ENCODE data around the gene GNRH2. TPM values are rescaled to one million over a fixed set of nuclear protein-coding genes. Genes with fewer than 3 reads are reported as not detected.

Gene GNRH2
- total RNA-seq, 1 donor from 2014 or later, result 0.53 TPM

GRCh38 chr20:3090565-3090964 is 47.1 kb downstream of the GNRH2 start:
- no peak for DNase-seq (ENCODE audit: low read depth)
- H3K4me3 ChIP-seq (ENCODE audit: low read depth, low read length), result no peak overlapping the region
- no peak for TF ChIP-seq CTCF (IDR thresholded peaks at IDR 0.05; ENCODE audit: insufficient read depth, low read length, severe bottlenecking)
- H3K27me3 ChIP-seq (ENCODE audit: control insufficient read depth, insufficient read depth, low read length), result no peaks in the 10 kb centered on the region
- no peaks in the 10 kb centered on the region for H3K36me3 ChIP-seq (ENCODE audit: control insufficient read depth, insufficient read depth, low read length)
- FAIRE-seq, result no peak

- no peaks in the 10 kb centered on the region for H3K36me3 ChIP-seq (ENCODE audit: control insufficient read depth, insufficient read depth, low read length)
- FAIRE-seq (no peak), DNase-seq (ENCODE audit: low read depth) (no peak)
- H3K4me3 ChIP-seq (ENCODE audit: low read depth, low read length), result peak overlapping the region; percentile 14
- no peak for TF ChIP-seq CTCF (IDR thresholded peaks at IDR 0.05; ENCODE audit: insufficient read depth, low read length, severe bottlenecking)
- no peaks in the 10 kb centered on the region for H3K27me3 ChIP-seq (ENCODE audit: control insufficient read depth, insufficient read depth, low read length)
Measured at GRCh38 chr20:3092611-3093379, 49.4 kb downstream of the GNRH2 start.

- Histone ChIP-seq H3K36me3 (ENCODE audit: control insufficient read depth, insufficient read depth, low read length) (no peaks in the 10 kb centered on the region), H3K4me3 (ENCODE audit: low read depth, low read length) (no peak overlapping the region), H3K27me3 (ENCODE audit: control insufficient read depth, insufficient read depth, low read length) (no peaks in the 10 kb centered on the region)
- DNase-seq (ENCODE audit: low read depth) (no peak), FAIRE-seq (no peak)
- TF ChIP-seq CTCF (IDR thresholded peaks at IDR 0.05; ENCODE audit: insufficient read depth, low read length, severe bottlenecking), result no peak
Measured at GRCh38 chr20:3093861-3094361, 50.5 kb downstream of the GNRH2 start.

GRCh38 chr20:3094848-3095629 is 51.6 kb downstream of the GNRH2 start:
- TF ChIP-seq CTCF (IDR thresholded peaks at IDR 0.05; ENCODE audit: insufficient read depth, low read length, severe bottlenecking), result no peak
- Histone ChIP-seq H3K4me3 (ENCODE audit: low read depth, low read length) (no peak overlapping the region), H3K36me3 (ENCODE audit: control insufficient read depth, insufficient read depth, low read length) (no peaks in the 10 kb centered on the region), H3K27me3 (ENCODE audit: control insufficient read depth, insufficient read depth, low read length) (no peaks in the 10 kb centered on the region)
- DNase-seq (ENCODE audit: low read depth), result peak; percentile 18
- no peak for FAIRE-seq

Other genes starting within 250 kb of the GNRH2 start
- not detected in 2 replicates for gene CPXM1, start 243.0 kb upstream of the GNRH2 start, total RNA-seq
- gene C20orf141, start 228.6 kb upstream of the GNRH2 start, total RNA-seq, result not detected in 2 replicates
- not detected in 2 replicates for gene TMEM239, start 227.3 kb upstream of the GNRH2 start, total RNA-seq
- gene PCED1A, start 203.0 kb upstream of the GNRH2 start, total RNA-seq, result 12.9 and 17.9 TPM in 2 replicates
- 33.2 and 33.4 TPM in 2 replicates for gene VPS16, start 202.9 kb upstream of the GNRH2 start, total RNA-seq
- gene PTPRA, start 170.1 kb upstream of the GNRH2 start, total RNA-seq, result 20.8 and 25.2 TPM in 2 replicates
- 68.0 and 69.5 TPM in 2 replicates for gene MRPS26, start 2.4 kb downstream of the GNRH2 start, total RNA-seq
- gene OXT, start 28.0 kb downstream of the GNRH2 start, total RNA-seq, result not detected in 2 replicates
- not detected in 2 replicates for gene AVP, start 41.1 kb downstream of the GNRH2 start, total RNA-seq
- gene FASTKD5, start 116.2 kb downstream of the GNRH2 start, total RNA-seq, result 11.3 and 17.9 TPM in 2 replicates
- gene UBOX5, start 116.2 kb downstream of the GNRH2 start, total RNA-seq, result 1.9 and 2.1 TPM in 2 replicates
- gene LZTS3, start 129.9 kb downstream of the GNRH2 start, total RNA-seq, result 11.3 and 20.0 TPM in 2 replicates
- gene DDRGK1, start 161.1 kb downstream of the GNRH2 start, total RNA-seq, result 57.6 and 72.7 TPM in 2 replicates
- gene ITPA, start 165.9 kb downstream of the GNRH2 start, total RNA-seq, result 36.9 and 45.5 TPM in 2 replicates
- gene SLC4A11, start 195.6 kb downstream of the GNRH2 start, total RNA-seq, result 3.2 and 5.1 TPM in 2 replicates

Measured in bronchial epithelial cell (primary cell).